SK-N-SH (cell line): ENCODE measurements around the gene EFCC1.

Experiments
- EP300 ChIP-seq, 2 experiments: IDR thresholded peaks; 2 replicates each; pipeline versions ENCODE4 v1.4.0 to v1.6.1; 2012; ENCODE audit warnings: borderline replicate concordance in 1 of 2, low read depth in 1 of 2, low read length in 1 of 2
- FOXM1 ChIP-seq: IDR thresholded peaks from 2 replicates; pipeline ENCODE4 v1.4.0; 2012; ENCODE audit warnings: low read depth, mild to moderate bottlenecking
- GATA2 ChIP-seq: sonication (generic); formaldehyde crosslinking; IDR thresholded peaks from 2 replicates; pipeline ENCODE4 v1.5.0; 2020; ENCODE audit warnings: mild to moderate bottlenecking, missing genetic modification reagents
- MXI1 ChIP-seq: IDR thresholded peaks from 2 replicates; pipeline ENCODE4 v1.6.1; 2012; ENCODE audit warnings: mild to moderate bottlenecking, low read depth, low read length, improper control_type of control experiment
- POLR2AphosphoS5 ChIP-seq: IDR thresholded peaks from 2 replicates; pipeline ENCODE4 v1.6.1; 2012; ENCODE audit warnings: low read depth, low read length
- RFX5 ChIP-seq: IDR thresholded peaks from 2 replicates; pipeline ENCODE4 v1.6.1; 2012; ENCODE audit warnings: mild to moderate bottlenecking, improper control_type of control experiment, low read length
- SIN3A ChIP-seq: IDR thresholded peaks from 2 replicates; pipeline ENCODE4 v1.6.1; 2012; ENCODE audit warnings: low read depth, mild to moderate bottlenecking, low read length, moderate library complexity, borderline replicate concordance
- SMC3 ChIP-seq: IDR thresholded peaks from 2 replicates; pipeline ENCODE4 v1.6.1; 2012; ENCODE audit warnings: low read depth, low read length, improper control_type of control experiment
- TF ChIP-seq, protein P1 (sequence below): IDR thresholded peaks from 2 replicates; pipeline ENCODE4 v1.6.1; 2012; ENCODE audit warnings: mild to moderate bottlenecking, low read depth, low read length, moderate library complexity
- TF ChIP-seq, protein P2 (sequence below): fragments of 200-600 bp; sonication (generic); IDR thresholded peaks from 2 replicates; pipeline ENCODE4 v1.6.1; 2017; ENCODE audit warnings: antibody characterized with exemption, mild to moderate bottlenecking, moderate library complexity
- TF ChIP-seq, protein P3 (sequence below): IDR thresholded peaks from 2 replicates; pipeline ENCODE4 v1.4.0; 2012; ENCODE audit warnings: low read depth

DNA sequence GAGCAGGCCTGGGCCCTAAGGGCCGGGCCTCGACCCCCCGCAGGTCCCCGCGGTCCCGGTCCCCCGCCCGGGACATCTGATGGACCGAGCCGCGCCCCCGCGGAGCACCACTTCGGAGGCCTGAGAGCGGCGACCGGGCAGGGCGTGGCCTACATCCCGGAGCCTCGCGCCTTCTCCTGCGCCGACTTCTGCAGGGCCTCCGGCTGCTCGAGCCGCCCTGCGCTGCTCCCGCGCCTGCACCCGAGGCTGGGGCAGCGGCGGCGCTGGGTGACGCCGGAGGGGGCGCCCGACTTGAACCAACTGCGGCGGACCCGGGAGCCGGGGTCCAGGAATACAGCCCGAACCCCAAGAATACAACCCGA is 44.6 kb downstream of the EFCC1 start:
- TF ChIP-seq POLR2AphosphoS5 (no peak), SIN3A (no peak), RFX5 (no peak), FOXM1 (no peak), SMC3 (no peak), EP300 (IDR thresholded peaks at IDR 0.05; ENCODE audit: borderline replicate concordance in 1 of 2, low read depth in 1 of 2, low read length in 1 of 2) (no peak), GATA2 (CRISPR knock-in tag) (no peak), MXI1 (no peak)
- TF ChIP-seq, protein P1, sequence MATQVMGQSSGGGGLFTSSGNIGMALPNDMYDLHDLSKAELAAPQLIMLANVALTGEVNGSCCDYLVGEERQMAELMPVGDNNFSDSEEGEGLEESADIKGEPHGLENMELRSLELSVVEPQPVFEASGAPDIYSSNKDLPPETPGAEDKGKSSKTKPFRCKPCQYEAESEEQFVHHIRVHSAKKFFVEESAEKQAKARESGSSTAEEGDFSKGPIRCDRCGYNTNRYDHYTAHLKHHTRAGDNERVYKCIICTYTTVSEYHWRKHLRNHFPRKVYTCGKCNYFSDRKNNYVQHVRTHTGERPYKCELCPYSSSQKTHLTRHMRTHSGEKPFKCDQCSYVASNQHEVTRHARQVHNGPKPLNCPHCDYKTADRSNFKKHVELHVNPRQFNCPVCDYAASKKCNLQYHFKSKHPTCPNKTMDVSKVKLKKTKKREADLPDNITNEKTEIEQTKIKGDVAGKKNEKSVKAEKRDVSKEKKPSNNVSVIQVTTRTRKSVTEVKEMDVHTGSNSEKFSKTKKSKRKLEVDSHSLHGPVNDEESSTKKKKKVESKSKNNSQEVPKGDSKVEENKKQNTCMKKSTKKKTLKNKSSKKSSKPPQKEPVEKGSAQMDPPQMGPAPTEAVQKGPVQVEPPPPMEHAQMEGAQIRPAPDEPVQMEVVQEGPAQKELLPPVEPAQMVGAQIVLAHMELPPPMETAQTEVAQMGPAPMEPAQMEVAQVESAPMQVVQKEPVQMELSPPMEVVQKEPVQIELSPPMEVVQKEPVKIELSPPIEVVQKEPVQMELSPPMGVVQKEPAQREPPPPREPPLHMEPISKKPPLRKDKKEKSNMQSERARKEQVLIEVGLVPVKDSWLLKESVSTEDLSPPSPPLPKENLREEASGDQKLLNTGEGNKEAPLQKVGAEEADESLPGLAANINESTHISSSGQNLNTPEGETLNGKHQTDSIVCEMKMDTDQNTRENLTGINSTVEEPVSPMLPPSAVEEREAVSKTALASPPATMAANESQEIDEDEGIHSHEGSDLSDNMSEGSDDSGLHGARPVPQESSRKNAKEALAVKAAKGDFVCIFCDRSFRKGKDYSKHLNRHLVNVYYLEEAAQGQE = no peak
- TF ChIP-seq, protein P2, sequence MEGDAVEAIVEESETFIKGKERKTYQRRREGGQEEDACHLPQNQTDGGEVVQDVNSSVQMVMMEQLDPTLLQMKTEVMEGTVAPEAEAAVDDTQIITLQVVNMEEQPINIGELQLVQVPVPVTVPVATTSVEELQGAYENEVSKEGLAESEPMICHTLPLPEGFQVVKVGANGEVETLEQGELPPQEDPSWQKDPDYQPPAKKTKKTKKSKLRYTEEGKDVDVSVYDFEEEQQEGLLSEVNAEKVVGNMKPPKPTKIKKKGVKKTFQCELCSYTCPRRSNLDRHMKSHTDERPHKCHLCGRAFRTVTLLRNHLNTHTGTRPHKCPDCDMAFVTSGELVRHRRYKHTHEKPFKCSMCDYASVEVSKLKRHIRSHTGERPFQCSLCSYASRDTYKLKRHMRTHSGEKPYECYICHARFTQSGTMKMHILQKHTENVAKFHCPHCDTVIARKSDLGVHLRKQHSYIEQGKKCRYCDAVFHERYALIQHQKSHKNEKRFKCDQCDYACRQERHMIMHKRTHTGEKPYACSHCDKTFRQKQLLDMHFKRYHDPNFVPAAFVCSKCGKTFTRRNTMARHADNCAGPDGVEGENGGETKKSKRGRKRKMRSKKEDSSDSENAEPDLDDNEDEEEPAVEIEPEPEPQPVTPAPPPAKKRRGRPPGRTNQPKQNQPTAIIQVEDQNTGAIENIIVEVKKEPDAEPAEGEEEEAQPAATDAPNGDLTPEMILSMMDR = no peak
- TF ChIP-seq, protein P3, sequence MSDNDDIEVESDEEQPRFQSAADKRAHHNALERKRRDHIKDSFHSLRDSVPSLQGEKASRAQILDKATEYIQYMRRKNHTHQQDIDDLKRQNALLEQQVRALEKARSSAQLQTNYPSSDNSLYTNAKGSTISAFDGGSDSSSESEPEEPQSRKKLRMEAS = no peak
